22Rv1 (cell line): ENCODE data around the gene TBC1D16.
"Not testable (repeated sequence)": the region's sequence is repeated elsewhere in the genome, so short reads cannot be mapped to it uniquely, and the experiment has no call there.

Source experiments
- H3K27ac ChIP-seq: fragments of 450-650 bp; 2 replicates; pipeline ENCODE4 v1.5.1; 2017
- ZFX ChIP-seq: fragments of 450-650 bp; IDR thresholded peaks from 2 replicates; pipeline ENCODE4 v1.6.1; 2017; ENCODE audit warnings: antibody characterized with exemption, borderline replicate concordance
- TF ChIP-seq, protein P1 (sequence below): fragments of 450-650 bp; IDR thresholded peaks from 2 replicates; pipeline ENCODE4 v1.5.1; 2017; ENCODE audit warnings: mild to moderate bottlenecking

The TBC1D16 gene

DNA sequence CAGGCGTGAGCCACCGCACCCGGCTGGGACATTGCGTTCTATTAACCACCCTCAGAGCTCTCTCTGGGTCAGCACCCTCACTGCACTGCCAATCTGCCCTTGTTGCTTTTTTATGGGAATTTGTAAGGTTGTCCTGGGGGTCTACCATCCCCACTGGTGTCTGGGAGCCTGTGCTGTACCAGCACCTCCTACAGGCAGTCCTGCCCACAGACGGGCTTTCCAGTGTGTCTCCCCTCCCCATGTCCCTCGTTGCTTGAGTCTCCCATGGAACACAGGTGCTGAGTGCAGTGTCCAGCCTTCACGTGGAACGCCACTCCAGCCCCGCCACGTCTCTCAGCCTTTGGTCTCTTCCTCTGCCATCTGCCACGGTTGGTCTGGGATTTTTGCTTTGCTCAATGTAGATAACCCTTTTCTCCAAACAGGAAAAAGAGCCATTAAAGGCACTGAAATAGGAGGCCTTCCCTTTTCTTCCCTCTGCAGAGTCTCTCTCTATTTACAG lies 128.4 kb downstream of the TBC1D16 start:
- H3K27ac ChIP-seq = no peak overlapping the region
- TF ChIP-seq, protein P1, sequence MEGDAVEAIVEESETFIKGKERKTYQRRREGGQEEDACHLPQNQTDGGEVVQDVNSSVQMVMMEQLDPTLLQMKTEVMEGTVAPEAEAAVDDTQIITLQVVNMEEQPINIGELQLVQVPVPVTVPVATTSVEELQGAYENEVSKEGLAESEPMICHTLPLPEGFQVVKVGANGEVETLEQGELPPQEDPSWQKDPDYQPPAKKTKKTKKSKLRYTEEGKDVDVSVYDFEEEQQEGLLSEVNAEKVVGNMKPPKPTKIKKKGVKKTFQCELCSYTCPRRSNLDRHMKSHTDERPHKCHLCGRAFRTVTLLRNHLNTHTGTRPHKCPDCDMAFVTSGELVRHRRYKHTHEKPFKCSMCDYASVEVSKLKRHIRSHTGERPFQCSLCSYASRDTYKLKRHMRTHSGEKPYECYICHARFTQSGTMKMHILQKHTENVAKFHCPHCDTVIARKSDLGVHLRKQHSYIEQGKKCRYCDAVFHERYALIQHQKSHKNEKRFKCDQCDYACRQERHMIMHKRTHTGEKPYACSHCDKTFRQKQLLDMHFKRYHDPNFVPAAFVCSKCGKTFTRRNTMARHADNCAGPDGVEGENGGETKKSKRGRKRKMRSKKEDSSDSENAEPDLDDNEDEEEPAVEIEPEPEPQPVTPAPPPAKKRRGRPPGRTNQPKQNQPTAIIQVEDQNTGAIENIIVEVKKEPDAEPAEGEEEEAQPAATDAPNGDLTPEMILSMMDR = no peak

DNA sequence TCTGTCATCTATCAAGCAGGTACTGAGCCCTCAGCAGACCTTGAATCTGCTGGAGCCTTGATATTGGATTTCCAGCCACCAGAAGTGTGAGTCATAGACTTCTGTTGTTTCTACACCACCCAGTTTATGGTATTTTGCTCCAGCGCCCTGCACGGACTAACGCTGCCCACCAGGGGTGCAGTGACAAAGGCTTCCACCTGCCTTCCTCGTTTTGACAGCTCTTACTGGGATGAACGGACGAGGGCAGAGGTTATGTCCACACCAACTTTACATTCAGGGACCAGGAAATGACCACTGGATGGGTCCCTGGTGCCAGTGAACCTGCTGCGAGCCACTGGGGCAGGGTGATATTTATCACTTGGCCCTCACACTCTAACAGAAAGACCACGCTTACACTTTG lies 129.8 kb downstream of the TBC1D16 start:
- TF ChIP-seq ZFX = no peak
- TF ChIP-seq, protein P1 = no peak
- no peak overlapping the region for H3K27ac ChIP-seq

DNA sequence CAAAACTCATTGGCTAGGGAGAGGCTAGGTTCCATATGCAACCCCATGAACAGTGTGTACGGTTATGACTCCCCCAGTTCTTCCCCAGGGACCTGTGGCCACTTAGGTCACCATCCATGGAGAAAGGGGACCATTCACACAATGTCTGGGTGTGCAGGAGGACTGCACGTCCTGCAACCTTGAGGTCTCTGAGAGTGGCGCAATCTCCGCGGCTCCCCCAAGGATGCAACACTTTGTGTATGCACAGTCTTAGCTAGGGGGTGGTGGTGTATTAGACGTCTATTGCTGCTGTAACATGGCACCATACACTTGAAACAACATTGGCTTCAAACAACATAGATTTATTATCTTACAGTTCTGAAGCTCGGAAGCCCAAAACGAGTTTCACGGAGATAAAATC lies 130.8 kb downstream of the TBC1D16 start:
- no peak overlapping the region for H3K27ac ChIP-seq
- no peak for TF ChIP-seq ZFX

DNA sequence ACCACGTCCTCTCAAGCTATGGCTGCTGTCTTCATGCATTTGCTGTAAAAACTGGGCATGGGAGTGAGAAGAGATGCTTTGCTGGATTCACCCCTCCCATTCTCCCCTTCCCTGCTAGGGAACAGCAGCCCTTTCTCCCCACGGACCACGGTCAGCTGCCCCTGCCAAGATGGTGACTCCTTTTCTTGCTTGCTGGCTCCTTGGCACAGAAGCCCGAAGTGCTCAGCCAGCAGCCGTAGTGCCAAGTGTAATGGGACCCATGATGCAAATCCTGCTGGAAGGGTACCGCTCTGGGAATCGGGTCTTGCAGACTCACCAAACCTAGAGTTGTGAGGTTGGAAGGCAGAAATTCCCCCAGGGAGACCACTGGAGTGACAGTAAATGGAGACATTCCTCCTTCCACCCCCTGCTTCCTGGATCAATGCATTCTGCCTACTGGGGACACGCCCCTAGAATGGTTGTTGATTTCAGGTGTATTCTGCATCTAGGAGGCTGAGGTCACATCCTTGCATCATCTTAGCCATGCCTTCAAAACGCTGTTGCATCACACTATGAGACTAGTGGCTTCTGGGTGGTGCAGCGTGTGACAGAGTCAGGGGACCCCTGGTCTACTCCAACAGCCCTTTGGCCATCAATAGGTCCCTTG lies 133.4 kb downstream of the TBC1D16 start:
- no peak overlapping the region for H3K27ac ChIP-seq
- no peak for TF ChIP-seq ZFX
- TF ChIP-seq, protein P1 = no peak

DNA sequence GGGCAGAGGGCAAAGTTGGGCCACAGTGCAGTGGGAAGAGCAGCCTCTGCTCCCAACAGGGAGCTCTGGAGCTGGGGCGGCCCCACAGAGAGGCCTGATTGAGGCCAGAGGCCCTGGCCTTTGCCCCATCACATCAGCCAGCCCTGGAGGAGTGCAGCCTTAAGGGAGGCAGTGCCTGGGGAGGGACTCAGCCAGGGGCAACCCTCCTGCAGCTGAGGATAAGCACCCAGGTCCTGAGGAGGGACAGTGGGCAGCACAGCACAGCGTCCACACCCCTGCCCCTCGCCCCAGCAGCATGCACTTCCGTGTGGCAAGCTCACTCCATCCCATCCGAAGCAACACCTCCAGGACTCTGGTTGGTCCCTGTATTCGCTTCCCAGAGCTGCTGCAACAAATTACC lies 134.5 kb downstream of the TBC1D16 start:
- TF ChIP-seq ZFX = no peak
- TF ChIP-seq, protein P1 = no peak
- H3K27ac ChIP-seq = no peak overlapping the region

DNA sequence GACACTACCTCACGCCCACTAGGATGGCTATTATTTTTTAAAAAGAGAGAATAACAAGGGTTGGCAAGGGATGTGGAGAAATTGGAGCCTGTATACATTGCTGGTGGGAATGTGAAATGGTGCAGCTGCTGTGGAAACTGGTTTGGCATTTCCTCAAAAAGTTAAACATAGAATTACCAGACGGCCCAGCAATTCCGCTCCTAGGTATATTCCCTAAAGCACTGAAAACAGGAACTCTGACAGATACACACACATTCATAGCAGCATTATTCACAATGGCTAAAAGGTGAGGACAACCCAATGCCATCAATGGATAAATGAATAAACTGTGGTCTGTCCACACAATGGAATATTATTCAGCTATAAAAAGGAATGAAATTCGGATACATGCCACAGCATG lies 136.1 kb downstream of the TBC1D16 start:
- TF ChIP-seq, protein P1 = no peak
- TF ChIP-seq ZFX = no peak
- H3K27ac ChIP-seq = no peak overlapping the region

DNA sequence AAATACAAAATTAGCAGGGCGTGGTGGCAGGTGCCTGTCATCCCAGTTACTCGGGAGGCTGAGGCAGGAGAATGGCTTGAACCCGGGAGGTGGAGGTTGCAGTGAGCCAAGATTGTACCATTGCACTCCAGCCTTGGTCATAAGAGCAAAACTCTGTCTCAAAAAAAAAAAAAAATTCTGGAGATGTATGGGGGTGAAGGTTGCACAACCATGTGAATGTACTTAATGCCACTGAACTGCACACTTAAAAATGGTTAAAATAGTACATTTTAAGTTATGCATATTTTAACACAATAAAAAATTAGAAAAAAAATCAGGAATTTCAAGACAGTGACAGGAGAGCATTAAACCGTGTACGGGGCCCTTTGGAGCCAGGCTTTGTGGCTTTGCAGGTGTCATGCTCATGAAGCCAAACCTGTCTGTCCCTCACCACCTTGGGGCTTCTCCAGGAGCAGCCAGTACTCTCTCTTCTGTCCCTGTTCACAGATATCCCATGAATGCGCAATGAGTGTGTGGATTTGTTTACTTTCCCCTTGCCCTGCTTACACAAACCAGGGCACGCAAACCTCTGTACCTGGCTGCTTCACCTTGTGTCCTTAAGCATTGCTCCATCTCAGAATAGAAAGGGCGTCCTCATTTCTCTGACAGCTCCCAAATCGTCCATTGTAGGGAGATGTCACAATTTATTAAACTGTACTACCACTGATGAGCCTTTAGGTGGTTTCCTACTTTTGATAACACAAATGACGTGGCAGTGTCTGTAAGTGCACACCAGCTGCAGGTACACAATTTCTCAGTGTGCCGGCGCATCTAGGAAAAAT lies 138.2 kb downstream of the TBC1D16 start:
- H3K27ac ChIP-seq = no peak overlapping the region
- TF ChIP-seq ZFX = no peak
- TF ChIP-seq, protein P1 = no peak

DNA sequence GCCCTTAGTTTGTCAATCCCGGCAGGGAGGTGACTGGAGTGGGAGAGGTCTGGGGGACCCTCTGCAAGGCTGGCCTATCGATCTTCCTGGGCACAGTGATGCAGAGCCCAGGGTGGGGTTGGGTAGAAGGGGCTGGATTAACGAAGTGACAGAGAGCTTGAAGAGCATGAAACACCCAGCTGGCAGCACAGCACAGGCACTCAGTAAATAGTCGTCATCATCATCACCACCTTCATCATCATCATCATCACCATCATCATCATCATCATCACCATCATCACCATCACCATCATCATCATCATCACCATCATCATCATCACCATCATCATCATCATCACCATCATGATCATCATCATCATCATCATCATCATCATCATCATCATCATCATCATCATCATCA lies 142.2 kb downstream of the TBC1D16 start:
- H3K27ac ChIP-seq = not testable (repeated sequence)
